Heart right ventricle (tissue), 16 donors: Measurements from ENCODE around the gene MYT1. TPM values are rescaled to one million over a fixed set of nuclear protein-coding genes. Genes with fewer than 3 reads are reported as not detected.

Experiments used
- ATAC-seq, 8 donors: fragments of 200-7000 bp; cut with Tn5 transposase; one replicate each; pipeline ENCODE4 v1.9.1; 2020; ENCODE audit warnings: mild to moderate bottlenecking in 8 of 8, moderate library complexity in 8 of 8, moderate number of reproducible peaks in 1 of 8
- DNase-seq, 2 donors: peaks; one replicate each; pipeline ENCODE4 v3.0.0-alpha.2; 2020
- H3K27ac ChIP-seq, 10 donors: fragments of 200-600 bp; sonication (generic) in 2 of 10; one replicate each; pipeline versions ENCODE4 v1.5.0 to v1.8.0; 2020 to 2022; ENCODE audit warnings: mild to moderate bottlenecking in 3 of 10
- H3K27me3 ChIP-seq, 7 donors: fragments of 200-600 bp; one replicate each; pipeline ENCODE4 v1.8.0; 2021 to 2022; ENCODE audit warnings: mild to moderate bottlenecking in 2 of 7
- H3K36me3 ChIP-seq, 9 donors: fragments of 200-600 bp; sonication (generic) in 1 of 9; one replicate each; pipeline versions ENCODE4 v1.5.0 to v1.8.0; 2020 to 2022; ENCODE audit warnings: mild to moderate bottlenecking in 2 of 9
- H3K4me1 ChIP-seq, 9 donors: fragments of 200-600 bp; sonication (generic) in 1 of 9; one replicate each; pipeline versions ENCODE4 v1.5.0 to v1.8.0; 2020 to 2022; ENCODE audit warnings: mild to moderate bottlenecking in 4 of 9
- H3K4me3 ChIP-seq, 10 donors: fragments of 200-600 bp; sonication (generic) in 2 of 10; one replicate each; pipeline versions ENCODE4 v1.5.0 to v1.8.0; 2020 to 2022; ENCODE audit warnings: mild to moderate bottlenecking in 7 of 10, moderate library complexity in 2 of 10
- H3K9me3 ChIP-seq, 11 donors: fragments of 200-600 bp in 10 of 11; sonication (generic) in 2 of 11; one replicate each; pipeline versions ENCODE4 v1.5.0 to v1.8.0; 2013 to 2022; ENCODE audit warnings: mild to moderate bottlenecking in 2 of 11, control low read depth in 1 of 11, moderate library complexity in 1 of 11
- CTCF ChIP-seq, 9 donors: fragments of 200-600 bp; sonication (generic) in 2 of 9; IDR thresholded peaks; one replicate each; pipeline versions ENCODE4 v1.5.0 to v1.8.0; 2021 to 2022; ENCODE audit warnings: antibody characterized with exemption in 9 of 9, mild to moderate bottlenecking in 5 of 9, moderate library complexity in 1 of 9
- WGBS, 2 donors: extraction: QIAGEN DNeasy Blood & Tissue Kit; methylation state at CpG; one replicate each; pipeline ENCODE4 v1.1.7; 2013; ENCODE audit warnings: inconsistent platforms in 1 of 2; 5-methylcytosine and 5-hydroxymethylcytosine counted together
- intact Hi-C, 10 donors: fragments of 100-400 bp; cut with DNase I; formaldehyde crosslinking; loops; one replicate each; pipeline versions ENCODE4 v1.11.1 to v1.14.2; 2022
- polyA plus RNA-seq, 2 donors: library from polyadenylated mRNA; stranded (reverse); fragments of 200-250 nt; gene quantifications; one replicate each; pipeline ENCODE4 v1.2.3, GENCODE V29; 2013
- total RNA-seq, 10 donors: library from RNA; stranded (reverse); fragmentation: NEBNext Ultra II Directional in 3 of 10; extraction: Animal tissue kit (Norgen Biotek cat#: 25700) in 3 of 10; gene quantifications; one replicate each; pipeline versions ENCODE4 v1.2.1 to v1.2.4, GENCODE V29; 2021 to 2023
- donor health status: Arrhythmogenic right ventricular cardiomyopathy.
- donor health status: ischemic (EF 13 %, LVEDD 7.1; RV severe dilation, severe dysfunction).
- donor health status: healthy with polysubstance abuse.
- donor health status: DM: no; HTN: yes; CAD: no.
- donor health status: DM: no; HTN: no; CAD: no.
- donor health status: ischemic (EF 25% LVEDD 6.9; RV normal size, moderate dysfunction).
- donor health status: ischemic (EF 25% LVEDD 5.7; RV mildly dilated, moderate dysfunction).
- donor health status: healthy.
- donor health status: DM: yes; HTN: yes; CAD: no.
- donor health status: Ischemic cardiomyopathy.
- donor health status: ischemic (EF 35%, LVEDD 5.7; RV mildly dilated, moderate dysfunction).
- donor health status: nonischemic (EF 11% LVEDD 7.7; RV severe dilation, severe dysfunction).
- donor health status: DM: yes; HTN: yes; CAD: no.
- donor health status: PGD.
- donor health status: ischemic (EF 29% LVEDD 5.4; RV normal size, mild dysfunction).
- donor health status: nonischemic (EF 23%, LVEDD 6.1; RV moderate dilation, normal function).

Gene MYT1
- total and polyA plus RNA-seq, 12 donors, result 0.01 to 0.35 (median 0.11) TPM; not detected in 1

DNA sequence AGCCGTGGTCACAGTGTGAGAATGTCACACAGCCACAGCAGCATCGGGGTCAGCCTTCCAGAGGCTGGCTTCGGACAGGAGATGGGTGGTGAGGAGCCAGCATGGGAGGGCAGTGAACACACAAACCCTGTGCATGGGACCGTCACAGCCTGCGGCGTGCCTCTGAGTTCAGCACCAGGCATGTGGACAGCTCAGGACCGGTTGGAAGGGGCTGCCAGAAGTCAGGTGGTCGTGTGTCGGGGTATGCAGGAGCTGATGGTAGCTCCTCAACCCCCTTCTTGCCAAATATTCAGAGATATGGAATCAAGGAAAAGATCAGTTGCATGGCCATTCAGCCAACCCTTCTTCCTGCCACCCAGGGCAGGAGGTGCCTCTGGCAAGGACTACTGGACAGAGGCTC is 28.2 kb downstream of the MYT1 start:
- ATAC-seq, result peak in 1 of 8 donors; percentile 45
- no peaks in the 10 kb centered on the region for H3K36me3 ChIP-seq
- H3K4me1 ChIP-seq, result peaks cover 0 to 12% (median 4%) of the 10 kb centered on the region in 9 donors
- 28 to 30% methylated on average over 9 of the region's 9 CpGs for WGBS, 2 donors
- intact Hi-C loops, result no loop called here
- H3K27me3 ChIP-seq, result peaks cover 0 to 43% (median 36%) of the 10 kb centered on the region in 7 donors
- H3K9me3 ChIP-seq, result peaks cover 0 to 1% (median 0%) of the 10 kb centered on the region in 11 donors
- no peak for DNase-seq
- H3K27ac ChIP-seq, result no peak overlapping the region
- no peak overlapping the region for H3K4me3 ChIP-seq
- no peak for TF ChIP-seq CTCF (IDR thresholded peaks at IDR 0.05)

DNA sequence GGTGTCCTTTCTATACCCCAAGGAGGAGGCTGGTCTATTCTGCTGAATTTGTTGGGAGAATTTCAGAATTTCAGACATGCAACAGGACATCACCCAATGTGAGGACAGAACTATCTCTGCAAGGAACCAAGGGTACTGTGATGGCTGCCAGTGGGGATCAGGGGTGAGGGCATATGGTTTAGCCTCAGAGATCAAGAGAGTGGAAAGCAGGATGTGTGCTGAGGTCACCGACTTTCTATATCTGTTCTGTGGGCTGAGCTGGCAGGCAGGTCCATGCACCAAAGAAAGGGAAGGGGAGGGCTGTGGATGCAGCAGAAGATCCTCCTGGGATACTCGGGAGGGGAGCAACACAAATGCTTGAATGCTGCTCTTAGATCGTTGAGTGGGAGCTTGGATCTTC is 28.8 kb downstream of the MYT1 start:
- no peak for TF ChIP-seq CTCF (IDR thresholded peaks at IDR 0.05)
- ATAC-seq (no peak), DNase-seq (no peak)
- intact Hi-C loops, result no loop called here
- H3K9me3 ChIP-seq, result no peaks in the 10 kb centered on the region
- H3K27ac ChIP-seq, result no peak overlapping the region
- H3K27me3 ChIP-seq, result peaks cover 0 to 48% (median 39%) of the 10 kb centered on the region in 7 donors
- H3K36me3 ChIP-seq, result no peaks in the 10 kb centered on the region
- WGBS, 2 donors, result 45 to 59% methylated on average over 3 of the region's 3 CpGs
- no peak overlapping the region for H3K4me3 ChIP-seq
- peaks cover 0 to 12% (median 4%) of the 10 kb centered on the region in 9 donors for H3K4me1 ChIP-seq

DNA sequence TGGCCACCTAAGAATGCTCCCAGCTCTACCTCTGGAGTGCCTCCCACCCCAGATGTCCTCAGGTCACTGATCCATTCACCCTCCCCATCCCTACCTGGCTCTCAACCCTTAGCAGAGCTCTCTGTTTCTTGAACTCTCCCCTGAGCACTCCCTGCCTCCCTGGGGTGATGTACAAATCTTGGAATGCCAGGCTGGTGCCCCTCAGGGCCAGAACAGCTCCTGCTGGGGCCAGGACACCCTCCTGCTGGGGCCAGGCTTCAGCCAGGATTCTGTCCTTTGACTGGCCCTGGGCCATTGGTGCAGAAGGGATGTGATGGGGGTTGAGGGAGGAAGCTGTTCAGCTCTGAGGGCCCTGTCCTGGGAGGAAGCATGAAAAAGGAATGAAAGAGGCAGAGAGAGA is 30.0 kb downstream of the MYT1 start:
- Histone ChIP-seq H3K27me3 (peaks cover 0 to 54% (median 35%) of the 10 kb centered on the region in 7 donors), H3K27ac (no peak overlapping the region), H3K4me3 (no peak overlapping the region), H3K36me3 (no peaks in the 10 kb centered on the region), H3K4me1 (peaks cover 0 to 5% (median 0%) of the 10 kb centered on the region in 9 donors), H3K9me3 (no peaks in the 10 kb centered on the region)
- no peak for TF ChIP-seq CTCF (IDR thresholded peaks at IDR 0.05)
- intact Hi-C loops, result no loop called here
- no peak for ATAC-seq
- DNase-seq, result no peak

DNA sequence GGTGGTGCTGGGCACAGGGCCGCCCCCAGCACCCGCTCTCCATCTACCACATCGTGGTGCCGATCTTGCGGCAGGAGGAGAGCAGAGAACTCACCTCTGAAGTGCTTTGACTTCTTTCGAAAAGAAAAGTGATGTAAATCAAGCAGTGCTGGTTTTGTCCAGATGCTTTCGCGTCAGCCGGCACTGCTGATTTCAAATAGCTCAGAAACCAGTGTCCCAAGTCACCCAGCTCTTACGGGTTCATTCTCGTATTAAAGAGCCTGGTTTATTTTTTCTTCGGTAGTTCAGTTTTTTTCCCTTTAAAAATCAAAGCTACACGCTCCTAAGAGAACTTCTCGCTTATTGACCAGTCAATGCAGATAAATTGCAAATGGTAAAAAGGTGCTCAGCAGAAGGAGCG is 32.1 kb downstream of the MYT1 start:
- H3K9me3 ChIP-seq, result no peaks in the 10 kb centered on the region
- peaks cover 0 to 56% (median 38%) of the 10 kb centered on the region in 7 donors for H3K27me3 ChIP-seq
- intact Hi-C loops, result no loop called here
- H3K36me3 ChIP-seq, result no peaks in the 10 kb centered on the region
- no peak overlapping the region for H3K4me3 ChIP-seq
- H3K4me1 ChIP-seq, result no peaks in the 10 kb centered on the region
- TF ChIP-seq CTCF (IDR thresholded peaks at IDR 0.05), result no peak
- ATAC-seq (no peak), DNase-seq (no peak)
- H3K27ac ChIP-seq, result no peak overlapping the region
- 80 to 83% methylated on average over 15 of the region's 15 CpGs for WGBS, 2 donors
